Activated CD4-positive, alpha-beta memory T cell treated with anti-CD3 and anti-CD28 coated beads for 36 hours (primary cell): ENCODE results near the gene NKPD1. TPM values are rescaled to one million over a fixed set of nuclear protein-coding genes. Genes with fewer than 3 reads are reported as not detected.

Source experiments
- CTCF ChIA-PET: fragments of 350-600 bp; sonication (Branson Sonifier 250); formaldehyde crosslinking; loops from one replicate; lab custom pipeline; 2021; ENCODE audit warnings: antibody characterized with exemption, inconsistent platforms; lab: Charles Lee
- POLR2A ChIA-PET: fragments of 350-600 bp; sonication (Branson Sonifier 250); formaldehyde crosslinking; loops from one replicate; lab custom pipeline; 2021; ENCODE audit warnings: antibody characterized with exemption; lab: Charles Lee
- DNase-seq: peaks from one replicate; pipeline ENCODE4 v3.0.0-alpha.2; 2020
- H3K27ac Mint-ChIP-seq: one replicate; pipeline ENCODE4 v1.8.0; 2021; ENCODE audit warnings: mixed read lengths
- H3K27me3 Mint-ChIP-seq: one replicate; pipeline ENCODE4 v1.8.0; 2021; ENCODE audit warnings: mixed read lengths
- H3K36me3 Mint-ChIP-seq: one replicate; pipeline ENCODE4 v1.8.0; 2021; ENCODE audit warnings: mixed read lengths
- H3K4me1 Mint-ChIP-seq: one replicate; pipeline ENCODE4 v1.8.0; 2021; ENCODE audit warnings: low read depth, mixed read lengths
- H3K4me3 Mint-ChIP-seq: one replicate; pipeline ENCODE4 v1.8.0; 2021; ENCODE audit warnings: mild to moderate bottlenecking, mixed read lengths
- H3K9me3 Mint-ChIP-seq: one replicate; pipeline ENCODE4 v1.8.0; 2021; ENCODE audit warnings: mixed read lengths
- intact Hi-C: fragments of 100-400 bp; cut with micrococcal nuclease; formaldehyde crosslinking; loops from one replicate; pipeline ENCODE4 v1.15.1; 2023
- total RNA-seq, 2 experiments: library from RNA; stranded (reverse); gene quantifications; one replicate each; pipeline ENCODE4 v1.2.3, GENCODE V29; 2021

Gene NKPD1
- total RNA-seq, 2 experiments from 2014 or later, result 0.10 to 0.22 TPM

- H3K4me1 Mint-ChIP-seq, result no peaks in the 10 kb centered on the region
- no peak overlapping the region for H3K4me3 Mint-ChIP-seq
- H3K27ac Mint-ChIP-seq, result no peak overlapping the region
- no peak for DNase-seq
- ChIA-PET POLR2A (no interaction called here), CTCF (interaction anchor here (0.6 to 1.2 kb wide), 3 partner anchors 10 to 336 kb away, joined by 3 read pairs; no protein-coding TSS in a partner anchor)
- H3K27me3 Mint-ChIP-seq, result no peaks in the 10 kb centered on the region
- no peaks in the 10 kb centered on the region for H3K9me3 Mint-ChIP-seq
- intact Hi-C loops, result no loop called here
- H3K36me3 Mint-ChIP-seq, result peaks cover 9% of the 10 kb centered on the region
These were observed 18.1 kb downstream of the NKPD1 start for GRCh38 chr19:45142726-45143110.

- ChIA-PET CTCF (interaction anchor here (0.6 to 1.6 kb wide), 4 partner anchors 10 to 337 kb away, joined by 3 to 5 read pairs (median 3); no protein-coding TSS in a partner anchor), POLR2A (no interaction called here)
- no peaks in the 10 kb centered on the region for H3K9me3 Mint-ChIP-seq
These were observed 18.6 kb downstream of the NKPD1 start for GRCh38 chr19:45142016-45142725.

GRCh38 chr19:45141203-45141900 lies 19.4 kb downstream of the NKPD1 start:
- Mint-ChIP-seq H3K9me3 (no peaks in the 10 kb centered on the region), H3K27ac (no peak overlapping the region)

More at GRCh38 chr19:45142016-45142725, 18.6 kb downstream of the NKPD1 start:
- Mint-ChIP-seq H3K27me3 (no peaks in the 10 kb centered on the region), H3K27ac (no peak overlapping the region), H3K4me3 (no peak overlapping the region), H3K36me3 (peaks cover 9% of the 10 kb centered on the region), H3K4me1 (no peaks in the 10 kb centered on the region)
- intact Hi-C loops, result no loop called here
- no peak for DNase-seq

GRCh38 chr19:45140533-45140932 lies 20.2 kb downstream of the NKPD1 start:
- ChIA-PET CTCF (interaction anchor here (1.3 to 1.6 kb wide), 2 partner anchors 14 to 15 kb away, joined by 3 to 5 read pairs; no protein-coding TSS in a partner anchor), POLR2A (no interaction called here)
- peaks cover 9% of the 10 kb centered on the region for H3K36me3 Mint-ChIP-seq

More at GRCh38 chr19:45141203-45141900, 19.4 kb downstream of the NKPD1 start:
- ChIA-PET CTCF (interaction anchor here (1.3 to 1.6 kb wide), 2 partner anchors 15 to 16 kb away, joined by 3 to 5 read pairs; no protein-coding TSS in a partner anchor), POLR2A (no interaction called here)
- H3K27me3 Mint-ChIP-seq, result no peaks in the 10 kb centered on the region
- no peak overlapping the region for H3K4me3 Mint-ChIP-seq
- peaks cover 9% of the 10 kb centered on the region for H3K36me3 Mint-ChIP-seq
- DNase-seq, result no peak
- intact Hi-C loops, result no loop called here
- no peaks in the 10 kb centered on the region for H3K4me1 Mint-ChIP-seq

GRCh38 chr19:45140144-45140503 lies 20.7 kb downstream of the NKPD1 start:
- no peak overlapping the region for H3K4me3 Mint-ChIP-seq
- no peaks in the 10 kb centered on the region for H3K9me3 Mint-ChIP-seq
- DNase-seq, result no peak
- H3K4me1 Mint-ChIP-seq, result no peaks in the 10 kb centered on the region
- H3K27me3 Mint-ChIP-seq, result no peaks in the 10 kb centered on the region
- CTCF ChIA-PET, result interaction anchor here (1.3 kb wide), 1 partner anchor 14 kb away, joined by 3 read pairs; no protein-coding TSS in a partner anchor
- peaks cover 9% of the 10 kb centered on the region for H3K36me3 Mint-ChIP-seq
- H3K27ac Mint-ChIP-seq, result no peak overlapping the region
- intact Hi-C loops, result no loop called here
- POLR2A ChIA-PET, result no interaction called here

More at GRCh38 chr19:45140533-45140932, 20.2 kb downstream of the NKPD1 start:
- Mint-ChIP-seq H3K27ac (no peak overlapping the region), H3K4me3 (no peak overlapping the region), H3K4me1 (no peaks in the 10 kb centered on the region), H3K9me3 (no peaks in the 10 kb centered on the region), H3K27me3 (no peaks in the 10 kb centered on the region)
- DNase-seq, result no peak
- intact Hi-C loops, result no loop called here

GRCh38 chr19:45139286-45140143 lies 21.3 kb downstream of the NKPD1 start:
- Mint-ChIP-seq H3K4me1 (no peaks in the 10 kb centered on the region), H3K4me3 (no peak overlapping the region), H3K9me3 (no peaks in the 10 kb centered on the region), H3K27ac (no peak overlapping the region), H3K27me3 (no peaks in the 10 kb centered on the region), H3K36me3 (peaks cover 9% of the 10 kb centered on the region)
- CTCF ChIA-PET, result interaction anchor here (0.6 kb wide), 1 partner anchor 257 kb away, joined by 3 read pairs; no protein-coding TSS in a partner anchor
- no peak for DNase-seq
- POLR2A ChIA-PET, result no interaction called here
- intact Hi-C loops, result no loop called here

GRCh38 chr19:45138303-45138751 lies 22.5 kb downstream of the NKPD1 start:
- no peak for DNase-seq
- intact Hi-C loops, result no loop called here
- Mint-ChIP-seq H3K27ac (no peak overlapping the region), H3K27me3 (no peaks in the 10 kb centered on the region), H3K36me3 (peaks cover 9% of the 10 kb centered on the region), H3K4me3 (no peak overlapping the region), H3K9me3 (no peaks in the 10 kb centered on the region), H3K4me1 (no peaks in the 10 kb centered on the region)
- ChIA-PET POLR2A (no interaction called here), CTCF (no interaction called here)

- no peaks in the 10 kb centered on the region for H3K9me3 Mint-ChIP-seq
- no peaks in the 10 kb centered on the region for H3K27me3 Mint-ChIP-seq
- H3K36me3 Mint-ChIP-seq, result peaks cover under 1% of the 10 kb centered on the region
- H3K4me1 Mint-ChIP-seq, result no peaks in the 10 kb centered on the region
- ChIA-PET POLR2A (no interaction called here), CTCF (no interaction called here)
- DNase-seq, result no peak
- no peak overlapping the region for H3K27ac Mint-ChIP-seq
- intact Hi-C loops, result no loop called here
- no peak overlapping the region for H3K4me3 Mint-ChIP-seq
These were observed 23.5 kb downstream of the NKPD1 start for GRCh38 chr19:45137179-45137761.

GRCh38 chr19:45136507-45137178 lies 24.1 kb downstream of the NKPD1 start:
- Mint-ChIP-seq H3K4me1 (no peaks in the 10 kb centered on the region), H3K4me3 (no peak overlapping the region), H3K27me3 (no peaks in the 10 kb centered on the region), H3K9me3 (no peaks in the 10 kb centered on the region), H3K36me3 (no peaks in the 10 kb centered on the region), H3K27ac (no peak overlapping the region)
- intact Hi-C loops, result no loop called here
- CTCF ChIA-PET, result interaction anchor here (0.7 kb wide), 1 partner anchor 12 kb away, joined by 3 read pairs; no protein-coding TSS in a partner anchor
- no peak for DNase-seq
- POLR2A ChIA-PET, result no interaction called here

- Mint-ChIP-seq H3K9me3 (no peaks in the 10 kb centered on the region), H3K4me1 (peaks cover 4% of the 10 kb centered on the region), H3K4me3 (no peak overlapping the region), H3K36me3 (no peaks in the 10 kb centered on the region), H3K27me3 (no peaks in the 10 kb centered on the region), H3K27ac (no peak overlapping the region)
- CTCF ChIA-PET, result no interaction called here
- POLR2A ChIA-PET, result interaction anchor here (0.8 kb wide), 1 partner anchor 14 kb away, joined by 3 read pairs; no protein-coding TSS in a partner anchor
- intact Hi-C loops, result no loop called here
- DNase-seq, result no peak
These were observed 25.5 kb downstream of the NKPD1 start for GRCh38 chr19:45135176-45135885.
